K562 (cell line): ENCODE measurements around the gene SUMF1. TPM values are rescaled to one million over a fixed set of nuclear protein-coding genes. Genes with fewer than 3 reads are reported as not detected.
A peak's percentile ranks its signal among the peaks of the same experiment; 100 is the strongest.

ENCODE experiments used
- CREBBP ChIP-seq: IDR thresholded peaks from one replicate; pipeline ENCODE4 v1.6.1; 2012; ENCODE audit warnings: low read depth, mild to moderate bottlenecking, control low read depth, inconsistent platforms, low read length
- E2F5 ChIP-seq: sonication (generic); formaldehyde crosslinking; IDR thresholded peaks from 2 replicates; pipeline ENCODE4 v1.8.0; 2022; ENCODE audit warnings: mild to moderate bottlenecking, missing genetic modification reagents
- HINFP ChIP-seq: fragments of 450-650 bp; conservative IDR thresholded peaks from 2 replicates; pipeline ENCODE4 v1.6.1; 2016; ENCODE audit warnings: missing genetic modification characterization, low read depth, mild to moderate bottlenecking, control low read depth, missing compliant biosample characterization
- ILF3 ChIP-seq: fragments of 450-650 bp; IDR thresholded peaks from 2 replicates; pipeline ENCODE4 v1.6.1; 2018; ENCODE audit warnings: antibody characterized with exemption, mild to moderate bottlenecking, moderate library complexity, borderline replicate concordance
- MEIS2 ChIP-seq: fragments of 450-650 bp; IDR thresholded peaks from 2 replicates; pipeline ENCODE4 v1.6.1; 2014; ENCODE audit warnings: mild to moderate bottlenecking; ENCODE audit not compliant: partially characterized antibody
- POLR2H ChIP-seq: IDR thresholded peaks from 2 replicates; pipeline ENCODE4 v1.6.1; 2016; ENCODE audit warnings: missing genetic modification characterization, low read depth, mild to moderate bottlenecking, control low read depth, missing compliant biosample characterization, moderate library complexity
- POLR3G ChIP-seq: IDR thresholded peaks from 2 replicates; pipeline ENCODE4 v1.6.1; 2011; ENCODE audit not compliant: insufficient read length, insufficient replicate concordance; ENCODE audit errors: extremely low read depth
- SNAPC5 ChIP-seq: fragments of 250-450 bp; sonication (Bioruptor Pico); IDR thresholded peaks from 2 replicates; pipeline ENCODE4 v1.8.0; 2021; ENCODE audit warnings: moderate library complexity, mild to moderate bottlenecking, inconsistent platforms
- TCFL5 ChIP-seq: fragments of 250-450 bp; sonication (Bioruptor Pico); conservative IDR thresholded peaks from 2 replicates; pipeline ENCODE4 v1.6.1; 2021; ENCODE audit warnings: mild to moderate bottlenecking, moderate library complexity, matching md5 sums
- VEZF1 ChIP-seq: fragments of 200-800 bp; sonication (Bioruptor generic); IDR thresholded peaks from 2 replicates; pipeline ENCODE4 v1.6.1; 2017; ENCODE audit warnings: missing genetic modification characterization, missing compliant biosample characterization
- YBX1 ChIP-seq: fragments of 450-650 bp; IDR thresholded peaks from 2 replicates; pipeline ENCODE4 v1.7.1; 2016; ENCODE audit warnings: mild to moderate bottlenecking
- ZNF395 ChIP-seq: fragments of 200-800 bp; sonication (Bioruptor generic); IDR thresholded peaks from 2 replicates; pipeline ENCODE4 v1.6.1; 2017; ENCODE audit warnings: missing genetic modification characterization, missing compliant biosample characterization
- ZNF551 ChIP-seq: fragments of 250-450 bp; sonication (Bioruptor Pico); IDR thresholded peaks from 2 replicates; pipeline ENCODE4 v1.5.0; 2021; ENCODE audit warnings: mild to moderate bottlenecking, moderate library complexity
- polyA plus RNA-seq, 8 experiments: library from polyadenylated mRNA; depleted of rRNA in 4 of 8; stranded (reverse) in 5 of 8; unstranded in 3 of 8; fragments of >200 nt; fragmentation: Nextera tagmentation in 2 of 8; fragmentation: Illumina TruSeq in 1 of 8; extraction: Ambion mirVana in 2 of 8; extraction: Trizol in 1 of 8; gene quantifications; 2 replicates each; pipeline versions ENCODE4 v1.2.1 to v1.2.3, GENCODE V29; 2011 to 2014; ENCODE audit warnings: inconsistent platforms in 1 of 8, missing spikeins in 1 of 8
- total RNA-seq, 7 experiments: library from RNA; depleted of rRNA in 6 of 7; stranded (reverse); fragments of >200 nt in 6 of 7; fragmentation: Illumina TruSeq in 2 of 7; extraction: Trizol in 2 of 7; gene quantifications; 2 replicates each; pipeline versions ENCODE4 v1.2.1 to v1.2.3, GENCODE V29; 2011 to 2021; ENCODE audit warnings: low replicate concordance in 1 of 7
- TF ChIP-seq, protein P1 (sequence below): sonication (generic); formaldehyde crosslinking; IDR thresholded peaks from 2 replicates; pipeline ENCODE4 v1.8.0; 2022; ENCODE audit warnings: mild to moderate bottlenecking, low read depth, missing genetic modification reagents
- TF ChIP-seq, protein P2 (sequence below): sonication (generic); formaldehyde crosslinking; IDR thresholded peaks from 2 replicates; pipeline ENCODE4 v1.5.0; 2020; ENCODE audit warnings: missing genetic modification reagents

SUMF1 gene
- total and polyA plus RNA-seq, 9 of the 15 experiments (the other 6 are each of a cell fraction or from before 2014, with no cell fraction given), result 1.3 to 7.4 (median 4.2) TPM

- TF ChIP-seq, protein P1, sequence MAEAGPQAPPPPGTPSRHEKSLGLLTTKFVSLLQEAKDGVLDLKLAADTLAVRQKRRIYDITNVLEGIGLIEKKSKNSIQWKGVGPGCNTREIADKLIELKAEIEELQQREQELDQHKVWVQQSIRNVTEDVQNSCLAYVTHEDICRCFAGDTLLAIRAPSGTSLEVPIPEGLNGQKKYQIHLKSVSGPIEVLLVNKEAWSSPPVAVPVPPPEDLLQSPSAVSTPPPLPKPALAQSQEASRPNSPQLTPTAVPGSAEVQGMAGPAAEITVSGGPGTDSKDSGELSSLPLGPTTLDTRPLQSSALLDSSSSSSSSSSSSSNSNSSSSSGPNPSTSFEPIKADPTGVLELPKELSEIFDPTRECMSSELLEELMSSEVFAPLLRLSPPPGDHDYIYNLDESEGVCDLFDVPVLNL (CRISPR knock-in tag), result no peak
- no peak for TF ChIP-seq ZNF551 (CRISPR knock-in tag)
- TF ChIP-seq HINFP (tag), result no peak
- TF ChIP-seq TCFL5 (CRISPR knock-in tag), result no peak
- no peak for TF ChIP-seq YBX1
- no peak for TF ChIP-seq SNAPC5 (CRISPR knock-in tag)
- TF ChIP-seq POLR2H (tag), result no peak
- TF ChIP-seq, protein P2, sequence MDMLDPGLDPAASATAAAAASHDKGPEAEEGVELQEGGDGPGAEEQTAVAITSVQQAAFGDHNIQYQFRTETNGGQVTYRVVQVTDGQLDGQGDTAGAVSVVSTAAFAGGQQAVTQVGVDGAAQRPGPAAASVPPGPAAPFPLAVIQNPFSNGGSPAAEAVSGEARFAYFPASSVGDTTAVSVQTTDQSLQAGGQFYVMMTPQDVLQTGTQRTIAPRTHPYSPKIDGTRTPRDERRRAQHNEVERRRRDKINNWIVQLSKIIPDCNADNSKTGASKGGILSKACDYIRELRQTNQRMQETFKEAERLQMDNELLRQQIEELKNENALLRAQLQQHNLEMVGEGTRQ (CRISPR knock-in tag), result no peak
- TF ChIP-seq POLR3G, result no peak
- no peak for TF ChIP-seq ZNF395
- TF ChIP-seq E2F5 (CRISPR knock-in tag), result no peak
- no peak for TF ChIP-seq ILF3
- TF ChIP-seq VEZF1 (CRISPR knock-in tag), result peak; percentile 42; the same call in 1 of the 2 replicates
- no peak for TF ChIP-seq CREBBP
- peak; percentile 96 for TF ChIP-seq MEIS2
Measured at GRCh38 chr3:4323246-4324027, 143.6 kb downstream of the SUMF1 start (continued).
